ENCODE results near the gene NDUFA1. TPM values are rescaled to one million over a fixed set of nuclear protein-coding genes. Genes with fewer than 3 reads are reported as not detected.

Gene NDUFA1
- 22.3 TPM for total RNA-seq

GRCh38 chrX:119871599-119872395 lies at the start of gene NDUFA1, which contains the start of gene RNF113A:
Gene NDUFA1, plus strand, starts transcription at chrX:119871832. Its CDS starts 80 bp downstream, at chrX:119871912.
Gene RNF113A, minus strand, starts transcription at chrX:119871733. Its CDS starts 120 bp downstream, at chrX:119871613.

DNA sequence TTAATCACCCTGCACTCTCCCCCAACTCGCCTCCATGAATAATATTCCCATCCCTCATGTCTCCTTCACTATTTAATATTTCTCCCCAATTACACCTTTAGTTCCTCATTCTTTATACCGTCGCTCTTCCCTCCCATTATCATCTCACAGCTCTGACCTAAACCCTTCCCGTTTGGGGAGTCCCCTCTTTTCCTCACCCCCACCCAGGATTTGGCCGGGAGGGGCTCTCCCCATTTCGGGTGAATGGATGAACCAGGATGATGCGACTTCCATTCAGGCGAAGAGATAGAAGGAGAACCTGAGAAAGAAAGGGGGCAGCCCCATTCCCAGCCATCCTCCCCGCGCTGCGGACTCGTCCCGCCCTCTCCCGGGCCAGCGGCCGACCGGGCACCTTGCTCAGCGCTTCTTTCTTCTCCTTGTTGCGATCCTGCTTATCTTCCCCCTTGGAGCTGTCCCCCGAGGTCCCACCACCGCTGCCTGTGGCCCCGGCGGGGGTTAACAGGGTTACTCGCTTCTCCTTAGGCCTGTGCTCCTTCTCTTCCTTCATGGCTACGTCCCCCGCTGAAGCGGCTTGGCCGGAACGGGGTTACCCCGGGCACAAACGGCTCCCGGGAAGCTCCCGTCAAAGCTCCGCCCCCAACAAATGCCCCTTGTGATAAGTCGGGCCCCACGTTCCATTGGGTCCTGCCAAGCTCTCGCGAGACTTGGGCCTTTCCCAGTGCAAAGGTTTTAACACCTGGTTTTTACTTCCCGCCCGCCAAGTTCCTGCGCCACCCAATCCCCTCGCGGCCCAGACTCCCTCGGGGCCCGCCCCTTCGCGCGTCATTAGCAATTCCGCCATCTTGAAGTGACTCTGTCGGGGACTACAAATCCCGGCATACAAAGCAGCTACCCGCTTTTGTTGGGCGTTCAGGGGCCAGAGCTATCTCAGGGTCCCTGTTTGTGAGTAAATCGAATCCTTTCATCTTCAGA lies 19.0 kb upstream of the NDUFA1 start, which contains the start of gene UPF3B:
Gene UPF3B (minus strand): TSS at position 582 of the 972 bp plus-strand sequence. CDS start 35 bp downstream, at position 547.

GRCh38 chrX:119895843-119896326 lies 24.3 kb downstream of the NDUFA1 start, which contains the start of gene AKAP14:
Gene AKAP14, plus strand, starts transcription at chrX:119895893. Its CDS starts 7,331 bp downstream, at chrX:119903224.

Other genes with a start within 250 kb of the NDUFA1 start
- 53.4 TPM for gene SEPTIN6, start 178.7 kb upstream of the NDUFA1 start, total RNA-seq
- 0.49 TPM for gene SOWAHD, start 113.2 kb upstream of the NDUFA1 start, total RNA-seq
- 2,126 TPM for gene RPL39, start 80.2 kb upstream of the NDUFA1 start, total RNA-seq
- 6.5 TPM for gene UPF3B, start 18.9 kb upstream of the NDUFA1 start, total RNA-seq
- gene RNF113A, start 99 bp upstream of the NDUFA1 start, total RNA-seq, result 15.6 TPM
- gene AKAP14, start 24.1 kb downstream of the NDUFA1 start, total RNA-seq, result not detected
- gene NKAP, start 71.9 kb downstream of the NDUFA1 start, total RNA-seq, result 11.0 TPM
- not detected for gene RHOXF2B, start 205.9 kb downstream of the NDUFA1 start, total RNA-seq
- gene RHOXF1, start 244.1 kb downstream of the NDUFA1 start, total RNA-seq, result not detected

Measured in camera-type eye (tissue), 1 donor.